GM12878 (cell line): Measurements from ENCODE around the gene CFAP74. TPM values are rescaled to one million over a fixed set of nuclear protein-coding genes. Genes with fewer than 3 reads are reported as not detected.

Experiments used
- ATAC-seq: fragments of 200-7000 bp; cut with Tn5 transposase; 3 replicates; pipeline ENCODE4 v1.9.1; 2020; ENCODE audit warnings: mild to moderate bottlenecking, moderate library complexity
- BruUV-seq: library from RNA; stranded (reverse); fragments of 400-500 nt; replicated peaks from 2 replicates; lab custom pipeline; 2021; lab: Mats Ljungman, UMichigan
- CTCF ChIA-PET: fragments of 300-600 bp; sonication (Branson Sonifier 250); formaldehyde crosslinking; extraction: SDS; loops from one replicate; lab custom pipeline; 2021; ENCODE audit warnings: inconsistent platforms; lab: Yijun Ruan, JAX
- POLR2A ChIA-PET: fragments of 350-600 bp; formaldehyde crosslinking; extraction: SDS; loops from one replicate; lab custom pipeline; 2021; ENCODE audit warnings: inconsistent platforms; lab: Charles Lee
- RAD21 ChIA-PET: fragments of 300-600 bp; sonication (Branson Sonifier 250); formaldehyde crosslinking; loops from one replicate; lab custom pipeline; 2023; ENCODE audit warnings: antibody characterized with exemption; ENCODE audit not compliant: unreplicated experiment; lab: Charles Lee
- SMC1A ChIA-PET: fragments of 300-600 bp; sonication (Branson Sonifier 250); formaldehyde crosslinking; loops from one replicate; lab custom pipeline; 2023; ENCODE audit not compliant: unreplicated experiment, uncharacterized antibody; lab: Charles Lee
- DNase-seq: peaks from one replicate; pipeline ENCODE4 v3.0.0-alpha.2; 2011; ENCODE audit warnings: low read depth, low spot score
- FAIRE-seq: peaks from 3 replicates; lab custom pipeline; 2011; peaks lifted over from hg19 to GRCh38; lab: Jason Lieb, UNC
- H2AFZ ChIP-seq: 2 replicates; pipeline ENCODE4 v1.6.0; 2011; ENCODE audit warnings: low read depth, low read length, control low read depth; ENCODE audit not compliant: control insufficient read depth
- H3K27ac ChIP-seq: 2 replicates; pipeline ENCODE4 v1.5.1; 2011; ENCODE audit warnings: control low read depth; ENCODE audit not compliant: control insufficient read depth, insufficient read depth
- H3K27me3 ChIP-seq, 2 experiments: replicated peaks in 1 of 2; 2 replicates each; pipeline versions ENCODE4 v1.6.0 to v1.6.1; 2011; ENCODE audit warnings: low read length in 1 of 2; ENCODE audit not compliant: control insufficient read depth in 2 of 2, insufficient read depth in 2 of 2
- H3K36me3 ChIP-seq, 2 experiments: 2 replicates each; pipeline ENCODE4 v1.5.1; 2011; ENCODE audit warnings: low read length in 1 of 2; ENCODE audit not compliant: control insufficient read depth in 2 of 2, insufficient read depth in 2 of 2
- H3K4me1 ChIP-seq: 2 replicates; pipeline ENCODE4 v1.6.1; 2011; ENCODE audit warnings: mild to moderate bottlenecking, low read length, moderate library complexity, mixed read lengths; ENCODE audit not compliant: control insufficient read depth, insufficient read depth
- H3K4me2 ChIP-seq: 2 replicates; pipeline ENCODE4 v1.6.0; 2011; ENCODE audit warnings: control low read depth; ENCODE audit not compliant: control insufficient read depth, insufficient read depth
- H3K4me3 ChIP-seq: fragments of 200-600 bp; sonication (generic); 2 replicates; pipeline ENCODE4 v1.5.1; 2016
- H3K79me2 ChIP-seq: 2 replicates; pipeline ENCODE4 v1.6.0; 2011; ENCODE audit warnings: low read length; ENCODE audit not compliant: control insufficient read depth, insufficient read depth
- H3K9ac ChIP-seq: 2 replicates; pipeline ENCODE4 v1.8.0; 2011; ENCODE audit warnings: low read length, control low read depth, mixed read lengths; ENCODE audit not compliant: control insufficient read depth, insufficient read depth
- H3K9me3 ChIP-seq: replicated peaks from 3 replicates; pipeline ENCODE4 v1.5.1; 2011; ENCODE audit warnings: mild to moderate bottlenecking, low read length; ENCODE audit not compliant: control insufficient read depth, insufficient read depth
- H4K20me1 ChIP-seq: 2 replicates; pipeline ENCODE4 v1.6.0; 2011; ENCODE audit not compliant: control insufficient read depth, insufficient read depth
- CBX3 ChIP-seq: fragments of 200-600 bp; sonication (generic); IDR thresholded peaks from 2 replicates; pipeline ENCODE4 v1.6.1; 2016; ENCODE audit warnings: low read depth, borderline replicate concordance
- JUNB ChIP-seq: IDR thresholded peaks from 2 replicates; pipeline ENCODE4 v1.6.1; 2016; ENCODE audit warnings: antibody characterized with exemption, mild to moderate bottlenecking
- PAX8 ChIP-seq: fragments of 450-650 bp; IDR thresholded peaks from 2 replicates; pipeline ENCODE4 v1.6.1; 2017; ENCODE audit warnings: mild to moderate bottlenecking, moderate library complexity
- RAD21 ChIP-seq: IDR thresholded peaks from 2 replicates; pipeline ENCODE4 v1.6.1; 2011; ENCODE audit warnings: mild to moderate bottlenecking, low read depth, low read length, moderate library complexity; ENCODE audit not compliant: insufficient read depth
- SMAD5 ChIP-seq: IDR thresholded peaks from 2 replicates; pipeline ENCODE4 v1.6.1; 2016; ENCODE audit warnings: antibody characterized with exemption, low read depth
- TAF1 ChIP-seq: IDR thresholded peaks from 2 replicates; pipeline ENCODE4 v1.6.1; 2011; ENCODE audit warnings: mild to moderate bottlenecking, low read depth, low read length, borderline replicate concordance
- TBL1XR1 ChIP-seq: IDR thresholded peaks from 2 replicates; pipeline ENCODE4 v1.6.1; 2012; ENCODE audit warnings: low read depth, low read length, improper control_type of control experiment
- TCF7 ChIP-seq: IDR thresholded peaks from 2 replicates; pipeline ENCODE4 v1.6.1; 2014; ENCODE audit warnings: antibody characterized with exemption, borderline replicate concordance
- ZSCAN29 ChIP-seq: fragments of 450-650 bp; IDR thresholded peaks from 2 replicates; pipeline ENCODE4 v1.6.1; 2017; ENCODE audit warnings: mild to moderate bottlenecking, moderate library complexity
- WGBS: methylation state at CpG from one replicate; pipeline ENCODE4 v1.1.6; 2016; ENCODE audit warnings: low lambda C conversion rate; ENCODE audit not compliant: insufficient replicate concordance, insufficient coverage; ENCODE audit errors: missing lambda C conversion rate; 5-methylcytosine and 5-hydroxymethylcytosine counted together
- in situ Hi-C: fragments of 300-500 bp; cut with MboI; formaldehyde crosslinking; loops from 9 replicates; pipeline ENCODE4 v1.14.3; 2018; ENCODE audit warnings: mixed read lengths
- intact Hi-C: fragments of 100-400 bp; cut with micrococcal nuclease; formaldehyde crosslinking; loops from one replicate; pipeline ENCODE4 v1.14.2; 2022; ENCODE audit not compliant: unreplicated experiment
- polyA plus RNA-seq, 11 experiments: library from polyadenylated mRNA; depleted of rRNA in 4 of 11; unstranded in 6 of 11; stranded (reverse) in 5 of 11; fragments of >200 nt; fragmentation: Nextera tagmentation in 4 of 11; fragmentation: Illumina TruSeq in 1 of 11; extraction: Ambion mirVana in 4 of 11; extraction: Trizol in 1 of 11; gene quantifications; 1 replicate in 1 of 11; 2 replicates in 10 of 11; pipeline versions ENCODE4 v1.2.1 to v1.2.3, GENCODE V29; 2011 to 2016; ENCODE audit warnings: inconsistent platforms in 2 of 11, missing spikeins in 2 of 11, low read depth in 1 of 11
- total RNA-seq, 4 experiments: library from RNA; depleted of rRNA in 3 of 4; stranded (reverse); fragments of >200 nt in 3 of 4; fragmentation: Illumina TruSeq in 1 of 4; extraction: Trizol in 1 of 4; gene quantifications; 2 replicates each; pipeline versions ENCODE4 v1.2.1 to v1.2.3, GENCODE V29; 2013 to 2021
- TF ChIP-seq, protein P1 (sequence below): IDR thresholded peaks from 2 replicates; pipeline ENCODE4 v1.6.1; 2012; ENCODE audit warnings: low read depth, low read length, improper control_type of control experiment
- TF ChIP-seq, protein P2 (sequence below), 3 experiments: IDR thresholded peaks in 2 of 3; conservative IDR thresholded peaks in 1 of 3; 2 replicates each; pipeline ENCODE4 v1.5.1; 2011; ENCODE audit warnings: low read depth in 3 of 3, low read length in 3 of 3, mild to moderate bottlenecking in 3 of 3, control low read depth in 2 of 3, moderate library complexity in 2 of 3, inconsistent platforms in 1 of 3, mixed read lengths in 1 of 3; ENCODE audit not compliant: control insufficient read depth in 2 of 3, insufficient read depth in 1 of 3; ENCODE audit errors: extremely low read depth in 1 of 3

Gene CFAP74
- total and polyA plus RNA-seq, 10 of the 15 experiments (the other 5 are each of a cell fraction or from before 2014, with no cell fraction given) = 0.01 TPM; not detected in 9

DNA sequence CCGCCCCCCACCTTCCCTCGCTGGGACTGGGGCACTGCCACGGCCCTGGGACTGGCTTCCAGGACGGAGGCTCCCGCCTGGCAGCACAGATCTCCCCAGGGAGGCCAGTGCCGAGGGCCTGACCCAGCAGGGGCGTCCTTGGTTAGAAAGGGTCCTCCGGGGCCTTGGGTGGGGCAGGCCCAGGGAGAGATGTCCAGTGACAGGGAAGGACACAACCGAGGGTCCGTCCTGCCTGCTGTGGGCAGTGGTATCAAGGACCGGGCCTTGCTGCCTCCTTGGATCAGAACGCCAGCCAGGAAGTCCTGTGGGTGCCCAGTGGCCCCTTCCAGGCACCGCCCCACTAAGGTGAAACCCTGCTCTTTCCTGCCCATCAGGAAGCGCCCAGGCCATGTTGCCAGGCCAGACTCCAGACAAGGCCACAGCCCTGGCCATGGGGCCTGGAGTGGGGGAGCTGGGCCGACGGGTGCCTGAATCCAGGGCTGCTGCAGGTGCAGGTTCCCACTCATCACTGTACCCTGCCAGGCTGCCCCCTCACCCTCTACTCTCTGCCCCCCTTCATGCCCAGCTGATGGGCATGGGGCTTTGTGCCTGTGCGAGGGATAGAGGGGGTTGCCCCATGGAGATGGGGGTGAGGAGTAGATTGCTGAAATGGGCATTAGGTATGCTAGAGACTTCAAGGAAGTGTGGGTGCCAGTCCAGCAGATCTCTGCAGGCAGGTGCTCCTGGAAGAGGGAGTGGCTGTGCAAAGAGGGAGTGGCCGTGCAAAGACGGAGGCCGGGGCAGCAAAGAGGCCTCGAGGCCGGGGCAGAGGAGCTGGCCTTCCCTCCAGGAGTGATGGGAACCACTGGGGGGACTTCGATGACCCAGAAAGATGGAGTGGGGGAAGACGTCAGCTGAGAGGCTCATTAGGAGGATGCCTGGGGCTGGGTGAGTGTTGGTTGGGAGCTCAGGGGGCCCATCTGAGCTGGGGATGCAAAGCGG is 44.5 kb upstream of the CFAP74 start:
- Histone ChIP-seq H3K9me3 (no peaks in the 10 kb centered on the region), H3K4me3 (no peak overlapping the region), H3K27ac (no peak overlapping the region), H4K20me1 (no peaks in the 10 kb centered on the region), H3K9ac (no peak overlapping the region), H3K27me3 (peaks cover 0 to 3% of the 10 kb centered on the region in 2 experiments; a peak in 3 of 4 replicates), H3K4me1 (no peaks in the 10 kb centered on the region), H3K4me2 (no peak overlapping the region), H2AFZ (no peak overlapping the region), H3K36me3 (no peaks in the 10 kb centered on the region), H3K79me2 (no peaks in the 10 kb centered on the region)
- SMC1A ChIA-PET = no interaction called here
- RAD21 ChIA-PET = no interaction called here
- no peak for FAIRE-seq
- no peak for ATAC-seq
- in situ Hi-C loops (no loop called here), intact Hi-C loops (loop anchor here (5.0 kb wide), 1 partner anchor 106 kb away; no protein-coding TSS in a partner anchor)
- no TSS peak for BruUV-seq
- WGBS = 58% methylated on average over 25 of the region's 25 CpGs
- no peak for DNase-seq
- CTCF ChIA-PET = no interaction called here
- TF ChIP-seq TBL1XR1 = no peak
- no peak for TF ChIP-seq PAX8
- TF ChIP-seq SMAD5 = no peak
- TF ChIP-seq TCF7 = no peak
- no peak for TF ChIP-seq ZSCAN29
- TF ChIP-seq JUNB = no peak
- TF ChIP-seq, protein P1, sequence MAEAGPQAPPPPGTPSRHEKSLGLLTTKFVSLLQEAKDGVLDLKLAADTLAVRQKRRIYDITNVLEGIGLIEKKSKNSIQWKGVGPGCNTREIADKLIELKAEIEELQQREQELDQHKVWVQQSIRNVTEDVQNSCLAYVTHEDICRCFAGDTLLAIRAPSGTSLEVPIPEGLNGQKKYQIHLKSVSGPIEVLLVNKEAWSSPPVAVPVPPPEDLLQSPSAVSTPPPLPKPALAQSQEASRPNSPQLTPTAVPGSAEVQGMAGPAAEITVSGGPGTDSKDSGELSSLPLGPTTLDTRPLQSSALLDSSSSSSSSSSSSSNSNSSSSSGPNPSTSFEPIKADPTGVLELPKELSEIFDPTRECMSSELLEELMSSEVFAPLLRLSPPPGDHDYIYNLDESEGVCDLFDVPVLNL = no peak
- no peak for TF ChIP-seq CBX3
- TF ChIP-seq, protein P2, sequence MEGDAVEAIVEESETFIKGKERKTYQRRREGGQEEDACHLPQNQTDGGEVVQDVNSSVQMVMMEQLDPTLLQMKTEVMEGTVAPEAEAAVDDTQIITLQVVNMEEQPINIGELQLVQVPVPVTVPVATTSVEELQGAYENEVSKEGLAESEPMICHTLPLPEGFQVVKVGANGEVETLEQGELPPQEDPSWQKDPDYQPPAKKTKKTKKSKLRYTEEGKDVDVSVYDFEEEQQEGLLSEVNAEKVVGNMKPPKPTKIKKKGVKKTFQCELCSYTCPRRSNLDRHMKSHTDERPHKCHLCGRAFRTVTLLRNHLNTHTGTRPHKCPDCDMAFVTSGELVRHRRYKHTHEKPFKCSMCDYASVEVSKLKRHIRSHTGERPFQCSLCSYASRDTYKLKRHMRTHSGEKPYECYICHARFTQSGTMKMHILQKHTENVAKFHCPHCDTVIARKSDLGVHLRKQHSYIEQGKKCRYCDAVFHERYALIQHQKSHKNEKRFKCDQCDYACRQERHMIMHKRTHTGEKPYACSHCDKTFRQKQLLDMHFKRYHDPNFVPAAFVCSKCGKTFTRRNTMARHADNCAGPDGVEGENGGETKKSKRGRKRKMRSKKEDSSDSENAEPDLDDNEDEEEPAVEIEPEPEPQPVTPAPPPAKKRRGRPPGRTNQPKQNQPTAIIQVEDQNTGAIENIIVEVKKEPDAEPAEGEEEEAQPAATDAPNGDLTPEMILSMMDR (IDR thresholded peaks at IDR 0.05 in 2 of 3, conservative IDR thresholded peaks at IDR 0.05 in 1 of 3; ENCODE audit: control insufficient read depth in 2 of 3, extremely low read depth in 1 of 3, insufficient read depth in 1 of 3, low read depth in 3 of 3, low read length in 3 of 3) = no peak
- TF ChIP-seq RAD21 = no peak
- TF ChIP-seq TAF1 = no peak
- POLR2A ChIA-PET = no interaction called here
